Measurements from ENCODE around the gene SMYD4.

The SMYD4 gene

GRCh38 chr17:1843947-1844346 is 14.2 kb upstream of the SMYD4 start:
- H3K27me3 ChIP-seq (ENCODE audit: insufficient read depth, poor library complexity, severe bottlenecking), result no peaks in the 10 kb centered on the region
- no peak overlapping the region for H3K4me3 ChIP-seq (replicated peaks; ENCODE audit: insufficient read depth, low read length)
- no peak overlapping the region for H3K27ac ChIP-seq (replicated peaks)
- TF ChIP-seq CTCF (IDR thresholded peaks at IDR 0.05; ENCODE audit: insufficient read depth, low read length) (no peak), REST (IDR thresholded peaks at IDR 0.05; ENCODE audit: insufficient replicate concordance, low read depth) (no peak), GABPA (IDR thresholded peaks at IDR 0.05; ENCODE audit: low read depth) (no peak), SPI1 (IDR thresholded peaks at IDR 0.05; ENCODE audit: borderline replicate concordance, low read depth) (no peak), POLR2AphosphoS5 (IDR thresholded peaks at IDR 0.05; ENCODE audit: low read depth) (no peak)
- DNase-seq (ENCODE audit: low read depth in 1 of 2, low spot score in 1 of 2), result no peak

- Histone ChIP-seq H3K4me3 (replicated peaks; ENCODE audit: insufficient read depth, low read length) (no peak overlapping the region), H3K27me3 (ENCODE audit: insufficient read depth, poor library complexity, severe bottlenecking) (no peaks in the 10 kb centered on the region), H3K27ac (replicated peaks) (no peak overlapping the region)
- DNase-seq (ENCODE audit: low read depth in 1 of 2, low spot score in 1 of 2), result no peak
- no peak for TF ChIP-seq REST (IDR thresholded peaks at IDR 0.05; ENCODE audit: insufficient replicate concordance, low read depth)
Measured at GRCh38 chr17:1839516-1839915, 9.8 kb upstream of the SMYD4 start.

- Histone ChIP-seq H3K4me3 (replicated peaks; ENCODE audit: insufficient read depth, low read length) (no peak overlapping the region), H3K27ac (replicated peaks) (no peak overlapping the region), H3K27me3 (ENCODE audit: insufficient read depth, poor library complexity, severe bottlenecking) (no peaks in the 10 kb centered on the region)
- TF ChIP-seq REST (IDR thresholded peaks at IDR 0.05; ENCODE audit: insufficient replicate concordance, low read depth) (no peak), SPI1 (IDR thresholded peaks at IDR 0.05; ENCODE audit: borderline replicate concordance, low read depth) (no peak), GABPA (IDR thresholded peaks at IDR 0.05; ENCODE audit: low read depth) (no peak), CTCF (IDR thresholded peaks at IDR 0.05; ENCODE audit: insufficient read depth, low read length) (no peak), POLR2AphosphoS5 (IDR thresholded peaks at IDR 0.05; ENCODE audit: low read depth) (no peak)
- no peak for DNase-seq (ENCODE audit: low read depth in 1 of 2, low spot score in 1 of 2)
Measured at GRCh38 chr17:1834380-1835149, 4.9 kb upstream of the SMYD4 start.
